Mucosa of descending colon (tissue), 3 donors: ENCODE data around the gene EXOC5. TPM values are rescaled to one million over a fixed set of nuclear protein-coding genes. Genes with fewer than 3 reads are reported as not detected.

ENCODE experiments used
- ATAC-seq: fragments of 200-7000 bp; cut with Tn5 transposase; one replicate; pipeline ENCODE4 v1.9.1; 2020; ENCODE audit warnings: mild to moderate bottlenecking, moderate library complexity
- DNase-seq, 3 donors: peaks; one replicate each; pipeline ENCODE4 v3.0.0-alpha.2; 2020
- H3K36me3 ChIP-seq: fragments of 200-600 bp; one replicate; pipeline ENCODE4 v1.8.0; 2021; ENCODE audit warnings: low read depth, mild to moderate bottlenecking
- H3K4me1 ChIP-seq: fragments of 200-600 bp; one replicate; pipeline ENCODE4 v1.8.0; 2021; ENCODE audit warnings: low read depth, mild to moderate bottlenecking
- H3K4me3 ChIP-seq: fragments of 200-600 bp; one replicate; pipeline ENCODE4 v1.8.0; 2021; ENCODE audit warnings: mild to moderate bottlenecking
- H3K9me3 ChIP-seq: fragments of 200-600 bp; one replicate; pipeline ENCODE4 v1.8.0; 2021; ENCODE audit warnings: mild to moderate bottlenecking
- intact Hi-C, 2 donors: fragments of 100-400 bp; cut with DNase I in 1 of 2; cut with micrococcal nuclease in 1 of 2; formaldehyde crosslinking; loops; one replicate each; pipeline versions ENCODE4 v1.11.0 to v1.11.1; 2022; cut with DNase I, micrococcal nuclease
- long read RNA-seq, 2 donors: library from polyadenylated mRNA; unstranded; transcript quantifications; one replicate each; pipeline ENCODE4 v2.0.0, GENCODE V29; 2019 to 2021
- total RNA-seq, 3 donors: library from RNA; stranded (reverse); fragmentation: NEBNext Ultra II Directional in 2 of 3; extraction: Animal tissue kit (Norgen Biotek cat#: 25700) in 2 of 3; gene quantifications; one replicate each; pipeline versions ENCODE4 v1.2.1 to v1.2.4, GENCODE V29; 2021 to 2023
- TF ChIP-seq, protein P1 (sequence below): fragments of 200-600 bp; IDR thresholded peaks from one replicate; pipeline ENCODE4 v1.8.0; 2022; ENCODE audit warnings: antibody characterized with exemption, mild to moderate bottlenecking
- donor health status: DM: no; HTN: no; CAD: no; lungs with moderate emphysema.
- donor health status: DM: no; HTN: no; CAD: no.
- donor health status: DM: no; HTN: yes; CAD: no.

Gene EXOC5, protein sequence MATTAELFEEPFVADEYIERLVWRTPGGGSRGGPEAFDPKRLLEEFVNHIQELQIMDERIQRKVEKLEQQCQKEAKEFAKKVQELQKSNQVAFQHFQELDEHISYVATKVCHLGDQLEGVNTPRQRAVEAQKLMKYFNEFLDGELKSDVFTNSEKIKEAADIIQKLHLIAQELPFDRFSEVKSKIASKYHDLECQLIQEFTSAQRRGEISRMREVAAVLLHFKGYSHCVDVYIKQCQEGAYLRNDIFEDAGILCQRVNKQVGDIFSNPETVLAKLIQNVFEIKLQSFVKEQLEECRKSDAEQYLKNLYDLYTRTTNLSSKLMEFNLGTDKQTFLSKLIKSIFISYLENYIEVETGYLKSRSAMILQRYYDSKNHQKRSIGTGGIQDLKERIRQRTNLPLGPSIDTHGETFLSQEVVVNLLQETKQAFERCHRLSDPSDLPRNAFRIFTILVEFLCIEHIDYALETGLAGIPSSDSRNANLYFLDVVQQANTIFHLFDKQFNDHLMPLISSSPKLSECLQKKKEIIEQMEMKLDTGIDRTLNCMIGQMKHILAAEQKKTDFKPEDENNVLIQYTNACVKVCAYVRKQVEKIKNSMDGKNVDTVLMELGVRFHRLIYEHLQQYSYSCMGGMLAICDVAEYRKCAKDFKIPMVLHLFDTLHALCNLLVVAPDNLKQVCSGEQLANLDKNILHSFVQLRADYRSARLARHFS
- 10 to 100 TPM; 40.9 to 69.3 (median 44.2) TPM for total RNA-seq
- long read RNA-seq, donor 1, full-length matches to known transcripts, result 32 of 44 reads
- long read RNA-seq, donor 1, partial matches to known transcripts, result 9 of 44 reads
- long read RNA-seq, donor 1, other reads (novel, unspliced or antisense), result 3 of 44 reads
- long read RNA-seq, donor 2, full-length matches to known transcripts, result 5 of 14 reads
- long read RNA-seq, donor 2, partial matches to known transcripts, result 9 of 14 reads
- long read RNA-seq, donor 2, other reads (novel, unspliced or antisense), result 0 of 14 reads

DNA sequence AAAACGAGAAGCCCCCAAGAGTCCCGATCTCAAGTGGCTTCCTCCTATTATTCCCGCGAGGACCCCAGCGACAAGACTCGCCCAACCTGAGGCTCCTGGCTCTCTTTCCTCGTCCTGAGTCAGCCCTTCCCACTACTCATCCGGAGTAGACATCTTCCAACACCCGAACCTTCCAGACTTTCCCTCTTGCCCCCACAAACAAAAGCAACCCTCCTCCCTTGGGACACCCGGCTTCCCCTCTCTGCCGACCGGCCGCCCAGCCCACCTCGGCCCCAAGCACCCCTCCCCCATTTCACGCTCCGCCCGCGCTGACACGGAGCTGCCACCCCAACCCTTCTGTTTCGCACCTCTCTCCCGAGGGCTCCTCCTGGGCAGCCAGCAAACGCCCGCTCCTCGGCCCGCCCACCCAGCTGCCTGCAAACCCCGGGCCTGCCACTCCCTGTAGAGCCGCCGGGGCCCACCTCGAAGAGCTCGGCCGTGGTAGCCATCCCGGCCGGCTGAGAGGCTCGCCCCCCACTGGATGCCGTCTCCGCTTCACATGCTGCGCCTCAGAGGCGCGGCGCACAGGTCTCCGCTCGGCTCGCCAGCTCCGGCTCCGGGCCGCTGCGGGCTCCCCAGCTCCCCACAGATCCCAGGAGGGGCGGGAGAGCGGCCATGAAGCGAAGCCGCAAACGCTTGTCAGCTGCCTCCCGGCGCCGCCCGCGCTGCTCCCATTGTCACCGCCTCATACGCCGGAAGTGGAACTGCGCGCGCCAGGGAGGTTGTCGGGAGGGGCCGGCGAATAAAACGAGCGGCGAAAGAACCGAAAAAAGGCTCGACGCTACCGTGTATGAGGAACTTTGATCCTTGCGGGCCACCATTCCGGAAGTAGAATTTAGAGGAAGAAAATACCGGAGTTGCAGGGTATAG lies at the start of gene EXOC5, which contains the start of gene AP5M1:
Gene EXOC5, minus strand, starts transcription at position 745 of the 909 bp plus-strand sequence. Its CDS starts 257 bp downstream, at position 488.
Gene AP5M1, plus strand, starts transcription at position 811 of the 909 bp plus-strand sequence. CDS start 344 bp downstream, outside the sequence.
- Histone ChIP-seq H3K4me1 (peaks cover 32% of the 10 kb centered on the region), H3K9me3 (no peaks in the 10 kb centered on the region), H3K4me3 (peak within 1 kb of the TSS; percentile 80), H3K36me3 (no peaks in the 10 kb centered on the region)
- DNase-seq (peak; percentile 95 to 97 (median 95)), ATAC-seq (peak; percentile 95)
- TF ChIP-seq, protein P1, sequence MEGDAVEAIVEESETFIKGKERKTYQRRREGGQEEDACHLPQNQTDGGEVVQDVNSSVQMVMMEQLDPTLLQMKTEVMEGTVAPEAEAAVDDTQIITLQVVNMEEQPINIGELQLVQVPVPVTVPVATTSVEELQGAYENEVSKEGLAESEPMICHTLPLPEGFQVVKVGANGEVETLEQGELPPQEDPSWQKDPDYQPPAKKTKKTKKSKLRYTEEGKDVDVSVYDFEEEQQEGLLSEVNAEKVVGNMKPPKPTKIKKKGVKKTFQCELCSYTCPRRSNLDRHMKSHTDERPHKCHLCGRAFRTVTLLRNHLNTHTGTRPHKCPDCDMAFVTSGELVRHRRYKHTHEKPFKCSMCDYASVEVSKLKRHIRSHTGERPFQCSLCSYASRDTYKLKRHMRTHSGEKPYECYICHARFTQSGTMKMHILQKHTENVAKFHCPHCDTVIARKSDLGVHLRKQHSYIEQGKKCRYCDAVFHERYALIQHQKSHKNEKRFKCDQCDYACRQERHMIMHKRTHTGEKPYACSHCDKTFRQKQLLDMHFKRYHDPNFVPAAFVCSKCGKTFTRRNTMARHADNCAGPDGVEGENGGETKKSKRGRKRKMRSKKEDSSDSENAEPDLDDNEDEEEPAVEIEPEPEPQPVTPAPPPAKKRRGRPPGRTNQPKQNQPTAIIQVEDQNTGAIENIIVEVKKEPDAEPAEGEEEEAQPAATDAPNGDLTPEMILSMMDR, result no peak
- intact Hi-C loops, result no loop called here

DNA sequence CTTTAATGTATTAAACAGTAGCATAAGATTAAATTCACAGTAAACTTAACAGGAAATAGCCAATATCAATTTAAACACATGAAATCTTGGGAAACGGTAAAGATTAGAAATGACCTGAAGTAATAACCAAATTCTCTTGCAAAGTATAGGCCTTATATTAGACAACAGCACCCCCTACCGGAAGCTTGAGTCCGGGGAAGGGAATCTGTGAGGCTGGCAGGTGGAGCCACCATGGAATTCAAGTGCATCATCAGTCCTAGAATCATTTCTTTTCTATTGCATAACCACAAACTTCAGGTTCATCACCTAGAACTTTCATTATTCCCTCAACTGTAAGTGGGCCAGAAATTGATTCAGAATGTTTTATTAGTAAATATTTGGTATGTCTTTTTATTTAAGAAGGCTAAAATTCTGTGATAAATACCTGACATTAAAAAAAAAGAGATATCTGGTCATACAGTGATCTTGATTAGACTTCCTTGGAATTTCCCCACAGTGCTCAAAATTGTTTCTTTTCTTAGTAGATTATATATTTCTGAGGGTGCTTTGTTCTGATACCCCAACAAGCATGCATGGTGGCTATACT lies 48.6 kb upstream of the EXOC5 start:
- Histone ChIP-seq H3K36me3 (no peaks in the 10 kb centered on the region), H3K9me3 (no peaks in the 10 kb centered on the region), H3K4me1 (no peaks in the 10 kb centered on the region), H3K4me3 (no peak overlapping the region)
- TF ChIP-seq, protein P1, result peak; percentile 85
- peak in 2 of 3 donors; percentile 56 to 88 for DNase-seq
- intact Hi-C loops, result loop anchor here (10.0 kb wide), 1 partner anchor 823 kb away; no protein-coding TSS in a partner anchor
- peak; percentile 81 for ATAC-seq

DNA sequence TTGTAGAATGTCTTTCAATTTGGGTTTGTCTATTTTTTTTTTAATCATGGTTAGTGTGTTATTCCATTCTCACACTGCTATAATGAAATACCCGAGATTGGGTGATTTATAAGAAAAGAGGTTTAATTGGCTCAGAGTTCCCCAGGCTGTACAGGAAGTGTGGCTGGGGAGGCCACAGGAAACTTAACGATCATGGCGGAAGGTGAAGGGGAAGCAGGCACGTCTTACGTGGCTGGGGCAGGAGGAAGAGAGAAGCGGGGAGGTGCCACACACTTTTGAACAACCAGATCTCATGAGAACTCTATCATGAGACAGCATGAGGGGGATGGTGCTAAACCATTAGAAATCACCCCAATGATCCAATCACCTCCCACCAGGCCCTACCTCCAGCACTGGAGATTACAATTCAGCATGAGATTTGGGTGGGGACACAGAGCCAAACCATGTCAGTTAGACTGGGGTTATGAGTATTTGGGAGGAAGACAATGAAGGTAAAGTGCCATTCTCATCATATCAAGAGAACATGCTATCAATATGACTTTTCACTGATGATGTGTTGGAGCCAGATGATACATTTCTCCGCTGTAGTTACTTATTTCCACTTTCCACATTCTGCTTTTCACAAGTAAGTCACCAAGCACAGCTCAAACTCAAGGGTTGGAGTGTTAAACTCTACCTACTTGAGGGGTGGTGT lies 45.8 kb upstream of the EXOC5 start:
- Histone ChIP-seq H3K4me1 (no peaks in the 10 kb centered on the region), H3K36me3 (no peaks in the 10 kb centered on the region), H3K9me3 (no peaks in the 10 kb centered on the region), H3K4me3 (no peak overlapping the region)
- no peak for DNase-seq
- intact Hi-C loops, result loop anchor here (10.0 kb wide), 1 partner anchor 820 kb away; no protein-coding TSS in a partner anchor
- ATAC-seq, result no peak
- TF ChIP-seq, protein P1, result no peak

DNA sequence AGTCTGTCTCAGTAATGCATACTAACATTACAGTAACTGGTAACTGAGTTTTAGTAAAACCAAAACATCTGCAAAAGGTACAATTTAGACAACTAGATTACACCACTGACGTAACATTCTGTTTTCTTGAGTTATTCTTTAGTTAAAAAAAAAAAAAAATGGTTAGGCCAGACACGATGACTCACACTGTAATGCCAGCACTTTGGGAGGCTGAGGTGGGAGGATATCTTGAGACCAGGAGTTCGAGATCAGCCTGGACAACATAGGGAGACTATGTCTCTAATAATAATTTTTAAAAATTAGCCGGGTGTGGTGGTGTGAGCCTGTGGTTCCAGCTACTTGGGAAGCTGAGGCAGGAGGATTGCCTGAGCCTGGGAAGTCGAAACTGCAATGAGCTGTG lies 34.2 kb upstream of the EXOC5 start:
- Histone ChIP-seq H3K9me3 (no peaks in the 10 kb centered on the region), H3K4me3 (no peak overlapping the region), H3K4me1 (no peaks in the 10 kb centered on the region), H3K36me3 (no peaks in the 10 kb centered on the region)
- no peak for DNase-seq
- intact Hi-C loops, result no loop called here
- TF ChIP-seq, protein P1, result no peak
- no peak for ATAC-seq
